NCI-H146 treated with DMSO at 0.1 percent for 48 hours (cell line): Measurements from ENCODE around the gene KBTBD2.
A peak's percentile ranks its signal among the peaks of the same experiment; 100 is the strongest.
"Not testable (repeated sequence)": the region's sequence is repeated elsewhere in the genome, so short reads cannot be mapped to it uniquely, and the experiment has no call there.

Experiments
- DNase-seq: peaks from one replicate; lab custom pipeline; 2025; ENCODE audit not compliant: unreplicated experiment; lab: John Stamatoyannopoulos, UW

Gene KBTBD2

GRCh38 chr7:32893722-32894121 is 2.2 kb upstream of the KBTBD2 start:
- DNase-seq: no peak

- DNase-seq: no peak
These were observed 1.6 kb upstream of the KBTBD2 start for GRCh38 chr7:32893207-32893524.

GRCh38 chr7:32892521-32893206 is 1.1 kb upstream of the KBTBD2 start:
- peak; percentile 56 for DNase-seq

- peak; percentile 90 for DNase-seq
These were observed 400 bp upstream of the KBTBD2 start for GRCh38 chr7:32891800-32892520.

- no peak for DNase-seq
These were observed 842 bp downstream of the KBTBD2 start for GRCh38 chr7:32890793-32891042.

GRCh38 chr7:32890010-32890792 is 1.4 kb downstream of the KBTBD2 start:
- DNase-seq: peak; percentile 44

GRCh38 chr7:32888505-32888904 is 3.1 kb downstream of the KBTBD2 start:
- no peak for DNase-seq

GRCh38 chr7:32887395-32887794 is 4.2 kb downstream of the KBTBD2 start:
- no peak for DNase-seq

- DNase-seq: no peak
These were observed 10.2 kb downstream of the KBTBD2 start for GRCh38 chr7:32881074-32881982.

GRCh38 chr7:32879460-32879859 is 12.1 kb downstream of the KBTBD2 start:
- DNase-seq: peak; percentile 29

GRCh38 chr7:32878023-32878422 is 13.5 kb downstream of the KBTBD2 start:
- DNase-seq: not testable (repeated sequence)

- no peak for DNase-seq
These were observed 19.1 kb downstream of the KBTBD2 start for GRCh38 chr7:32872421-32872820.

GRCh38 chr7:32871624-32872371 is 19.8 kb downstream of the KBTBD2 start:
- no peak for DNase-seq

- DNase-seq: no peak
These were observed 21.3 kb downstream of the KBTBD2 start for GRCh38 chr7:32870298-32870697.

GRCh38 chr7:32869716-32870115 is 21.8 kb downstream of the KBTBD2 start:
- DNase-seq: no peak

- no peak for DNase-seq
These were observed 23.4 kb downstream of the KBTBD2 start for GRCh38 chr7:32868116-32868515.

GRCh38 chr7:32865448-32866030 is 26.0 kb downstream of the KBTBD2 start:
- DNase-seq: no peak

- DNase-seq: not testable (repeated sequence)
These were observed 27.7 kb downstream of the KBTBD2 start for GRCh38 chr7:32863872-32864271.

GRCh38 chr7:32860090-32860489 is 31.5 kb downstream of the KBTBD2 start:
- no peak for DNase-seq

GRCh38 chr7:32858648-32859047 is 32.9 kb downstream of the KBTBD2 start:
- DNase-seq: no peak
